ENCODE data around the gene INSRR.

Gene INSRR

GRCh38 chr1:156865865-156866248 is 6.9 kb upstream of the INSRR start:
- H3K9ac ChIP-seq (ENCODE audit: low read length) = no peak overlapping the region
- H3K27ac ChIP-seq (ENCODE audit: low read depth, low read length) = no peak overlapping the region
- H3K4me3 ChIP-seq (ENCODE audit: insufficient read depth, low read length, poor library complexity, severe bottlenecking) = no peak overlapping the region
- H3K9me3 ChIP-seq (ENCODE audit: insufficient read depth, low read length) = no peaks in the 10 kb centered on the region
- no peak overlapping the region for H3K4me2 ChIP-seq (ENCODE audit: low read depth, low read length, poor library complexity, severe bottlenecking)
- no peaks in the 10 kb centered on the region for H3K79me2 ChIP-seq (ENCODE audit: insufficient read depth, low read length)
- TF ChIP-seq EZH2phosphoT487 (conservative IDR thresholded peaks at IDR 0.05; ENCODE audit: low read length) (no peak), CTCF (IDR thresholded peaks at IDR 0.05; ENCODE audit: insufficient read depth, low read length, poor library complexity, severe bottlenecking) (no peak)
- no peaks in the 10 kb centered on the region for H3F3A ChIP-seq (ENCODE audit: insufficient read depth)
- H4K20me1 ChIP-seq (ENCODE audit: low read depth, low read length) = no peaks in the 10 kb centered on the region
- no peaks in the 10 kb centered on the region for H3K36me3 ChIP-seq (ENCODE audit: low read length)
- H3K27me3 ChIP-seq (ENCODE audit: low read length) = no peaks in the 10 kb centered on the region
- H3K9me2 ChIP-seq (replicated peaks; ENCODE audit: insufficient read depth, low read length) = no peaks in the 10 kb centered on the region
- no peak overlapping the region for H2AFZ ChIP-seq (ENCODE audit: low read depth, low read length, severe bottlenecking)

GRCh38 chr1:156865258-156865657 is 6.3 kb upstream of the INSRR start:
- TF ChIP-seq EZH2phosphoT487 (conservative IDR thresholded peaks at IDR 0.05; ENCODE audit: low read length) (no peak), CTCF (IDR thresholded peaks at IDR 0.05; ENCODE audit: insufficient read depth, low read length, poor library complexity, severe bottlenecking) (no peak)
- no peak overlapping the region for H2AFZ ChIP-seq (ENCODE audit: low read depth, low read length, severe bottlenecking)
- no peak overlapping the region for H3K4me2 ChIP-seq (ENCODE audit: low read depth, low read length, poor library complexity, severe bottlenecking)
- H3K36me3 ChIP-seq (ENCODE audit: low read length) = no peaks in the 10 kb centered on the region
- H3K9ac ChIP-seq (ENCODE audit: low read length) = no peak overlapping the region
- no peaks in the 10 kb centered on the region for H3F3A ChIP-seq (ENCODE audit: insufficient read depth)
- no peaks in the 10 kb centered on the region for H4K20me1 ChIP-seq (ENCODE audit: low read depth, low read length)
- H3K79me2 ChIP-seq (ENCODE audit: insufficient read depth, low read length) = no peaks in the 10 kb centered on the region
- no peaks in the 10 kb centered on the region for H3K9me2 ChIP-seq (replicated peaks; ENCODE audit: insufficient read depth, low read length)
- no peak overlapping the region for H3K4me3 ChIP-seq (ENCODE audit: insufficient read depth, low read length, poor library complexity, severe bottlenecking)
- no peaks in the 10 kb centered on the region for H3K9me3 ChIP-seq (ENCODE audit: insufficient read depth, low read length)
- no peaks in the 10 kb centered on the region for H3K27me3 ChIP-seq (ENCODE audit: low read length)
- H3K27ac ChIP-seq (ENCODE audit: low read depth, low read length) = no peak overlapping the region

DNA sequence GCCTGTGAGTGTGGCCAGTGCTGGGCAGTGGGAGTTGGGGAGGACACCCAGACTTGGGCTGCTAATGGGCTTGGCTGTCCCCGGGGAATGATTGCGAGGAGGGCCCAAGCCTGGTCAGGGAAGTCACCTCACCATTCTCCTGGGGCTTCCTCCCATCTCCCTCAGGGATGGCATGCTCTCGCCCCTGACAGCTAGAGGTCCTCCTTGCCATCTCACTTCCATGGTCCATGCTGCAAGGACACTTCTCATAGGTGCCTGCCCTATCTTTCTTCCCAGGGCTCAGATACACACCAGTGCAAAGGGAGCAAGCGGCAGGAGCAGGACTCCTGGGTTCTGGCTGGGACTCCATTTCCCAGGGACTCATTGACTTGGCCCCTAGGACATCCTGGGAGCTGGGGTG is 5.9 kb upstream of the INSRR start:
- H3K36me3 ChIP-seq (ENCODE audit: low read length) = no peaks in the 10 kb centered on the region
- H3K9ac ChIP-seq (ENCODE audit: low read length) = no peak overlapping the region
- H4K20me1 ChIP-seq (ENCODE audit: low read depth, low read length) = no peaks in the 10 kb centered on the region
- H3K79me2 ChIP-seq (ENCODE audit: insufficient read depth, low read length) = no peaks in the 10 kb centered on the region
- no peak overlapping the region for H3K27ac ChIP-seq (ENCODE audit: low read depth, low read length)
- H3K9me3 ChIP-seq (ENCODE audit: insufficient read depth, low read length) = no peaks in the 10 kb centered on the region
- no peak overlapping the region for H3K4me2 ChIP-seq (ENCODE audit: low read depth, low read length, poor library complexity, severe bottlenecking)
- no peak overlapping the region for H3K4me3 ChIP-seq (ENCODE audit: insufficient read depth, low read length, poor library complexity, severe bottlenecking)
- H2AFZ ChIP-seq (ENCODE audit: low read depth, low read length, severe bottlenecking) = no peak overlapping the region
- no peaks in the 10 kb centered on the region for H3F3A ChIP-seq (ENCODE audit: insufficient read depth)
- no peaks in the 10 kb centered on the region for H3K27me3 ChIP-seq (ENCODE audit: low read length)
- TF ChIP-seq CTCF (IDR thresholded peaks at IDR 0.05; ENCODE audit: insufficient read depth, low read length, poor library complexity, severe bottlenecking) (no peak), EZH2phosphoT487 (conservative IDR thresholded peaks at IDR 0.05; ENCODE audit: low read length) (no peak)
- no peaks in the 10 kb centered on the region for H3K9me2 ChIP-seq (replicated peaks; ENCODE audit: insufficient read depth, low read length)

DNA sequence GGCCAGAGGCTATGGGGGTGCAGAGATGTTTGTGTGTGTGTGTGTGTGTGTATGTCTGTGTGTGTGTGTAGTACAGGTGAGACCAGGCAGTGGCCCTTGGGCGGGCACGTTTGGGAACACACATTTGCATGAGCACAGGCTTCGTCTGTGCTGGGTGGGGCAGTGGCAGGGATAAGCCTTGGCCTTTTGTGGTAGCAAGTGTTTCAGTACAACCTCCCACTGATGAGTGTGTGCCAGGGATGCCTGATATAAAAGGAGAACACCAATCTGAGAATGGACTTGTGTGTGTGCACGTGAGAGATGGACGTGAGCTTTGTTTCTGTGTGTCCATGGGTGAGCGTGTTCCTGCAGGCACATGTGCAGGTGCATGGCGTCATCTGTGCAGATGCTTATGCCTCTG is 4.7 kb upstream of the INSRR start:
- H3K4me2 ChIP-seq (ENCODE audit: low read depth, low read length, poor library complexity, severe bottlenecking) = no peak overlapping the region
- no peaks in the 10 kb centered on the region for H4K20me1 ChIP-seq (ENCODE audit: low read depth, low read length)
- H3K79me2 ChIP-seq (ENCODE audit: insufficient read depth, low read length) = no peaks in the 10 kb centered on the region
- H3F3A ChIP-seq (ENCODE audit: insufficient read depth) = no peaks in the 10 kb centered on the region
- no peaks in the 10 kb centered on the region for H3K36me3 ChIP-seq (ENCODE audit: low read length)
- H3K9me2 ChIP-seq (replicated peaks; ENCODE audit: insufficient read depth, low read length) = no peaks in the 10 kb centered on the region
- TF ChIP-seq EZH2phosphoT487 (conservative IDR thresholded peaks at IDR 0.05; ENCODE audit: low read length) (no peak), CTCF (IDR thresholded peaks at IDR 0.05; ENCODE audit: insufficient read depth, low read length, poor library complexity, severe bottlenecking) (no peak)
- no peak overlapping the region for H3K9ac ChIP-seq (ENCODE audit: low read length)
- no peaks in the 10 kb centered on the region for H3K9me3 ChIP-seq (ENCODE audit: insufficient read depth, low read length)
- H3K4me3 ChIP-seq (ENCODE audit: insufficient read depth, low read length, poor library complexity, severe bottlenecking) = no peak overlapping the region
- H2AFZ ChIP-seq (ENCODE audit: low read depth, low read length, severe bottlenecking) = no peak overlapping the region
- no peaks in the 10 kb centered on the region for H3K27me3 ChIP-seq (ENCODE audit: low read length)
- no peak overlapping the region for H3K27ac ChIP-seq (ENCODE audit: low read depth, low read length)
